Mucosa of rectum (tissue), 2 donors: ENCODE measurements around the gene MLEC.

ENCODE experiments used
- H3K27ac ChIP-seq, 2 donors: one replicate each; pipeline ENCODE4 v1.7.0; 2013; ENCODE audit warnings: inconsistent platforms in 2 of 2, low read depth in 2 of 2, low read length in 2 of 2
- H3K27me3 ChIP-seq, 2 donors: one replicate each; pipeline ENCODE4 v1.7.0; 2013; ENCODE audit warnings: low read length in 2 of 2; ENCODE audit not compliant: control insufficient read depth in 2 of 2, insufficient read depth in 2 of 2
- H3K36me3 ChIP-seq, 2 donors: one replicate each; pipeline ENCODE4 v1.7.0; 2013; ENCODE audit warnings: low read length in 2 of 2; ENCODE audit not compliant: control insufficient read depth in 2 of 2, insufficient read depth in 2 of 2
- H3K4me1 ChIP-seq, 2 donors: one replicate each; pipeline ENCODE4 v1.7.0; 2013; ENCODE audit warnings: low read length in 2 of 2, mild to moderate bottlenecking in 1 of 2; ENCODE audit not compliant: control insufficient read depth in 2 of 2, insufficient read depth in 2 of 2
- H3K4me3 ChIP-seq, 2 donors: one replicate each; pipeline ENCODE4 v1.7.0; 2013; ENCODE audit warnings: low read length in 2 of 2
- H3K9ac ChIP-seq, 2 donors: one replicate each; pipeline ENCODE4 v1.7.0; 2013; ENCODE audit warnings: low read length in 2 of 2, low read depth in 1 of 2, mild to moderate bottlenecking in 1 of 2
- H3K9me3 ChIP-seq, 2 donors: one replicate each; pipeline ENCODE4 v1.7.0; 2013; ENCODE audit warnings: low read length in 2 of 2; ENCODE audit not compliant: control insufficient read depth in 2 of 2
- donor health status: healthy.
- donor health status: Normal muscosa, but diverticular disease.

MLEC gene

DNA sequence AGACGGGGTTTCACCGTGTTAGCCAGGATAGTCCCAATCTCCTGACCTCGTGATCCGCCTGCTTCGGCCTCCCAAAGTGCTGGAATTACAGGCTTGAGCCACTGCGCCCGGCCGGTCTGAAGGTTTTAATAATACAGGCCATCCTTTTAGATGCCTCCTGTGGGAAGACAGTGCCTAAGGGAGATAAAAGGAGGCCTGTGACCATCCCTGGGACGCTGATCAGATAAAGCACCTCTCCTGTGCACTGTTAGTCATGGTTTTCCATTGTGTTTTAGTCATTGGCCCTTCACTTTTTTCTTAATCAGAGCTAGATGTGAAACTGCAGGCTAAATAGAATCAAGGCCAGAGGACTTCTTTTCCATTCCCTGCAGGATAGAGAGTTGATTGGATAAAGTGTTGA is 31.1 kb downstream of the MLEC start:
- no peak overlapping the region for H3K4me3 ChIP-seq
- no peaks in the 10 kb centered on the region for H3K9me3 ChIP-seq
- peaks cover 61 to 71% of the 10 kb centered on the region in 2 donors for H3K36me3 ChIP-seq
- H3K9ac ChIP-seq = no peak overlapping the region
- H3K27ac ChIP-seq = peak overlapping the region; percentile 69 to 78
- H3K4me1 ChIP-seq = peaks cover 28 to 35% of the 10 kb centered on the region in 2 donors
- H3K27me3 ChIP-seq = no peaks in the 10 kb centered on the region

DNA sequence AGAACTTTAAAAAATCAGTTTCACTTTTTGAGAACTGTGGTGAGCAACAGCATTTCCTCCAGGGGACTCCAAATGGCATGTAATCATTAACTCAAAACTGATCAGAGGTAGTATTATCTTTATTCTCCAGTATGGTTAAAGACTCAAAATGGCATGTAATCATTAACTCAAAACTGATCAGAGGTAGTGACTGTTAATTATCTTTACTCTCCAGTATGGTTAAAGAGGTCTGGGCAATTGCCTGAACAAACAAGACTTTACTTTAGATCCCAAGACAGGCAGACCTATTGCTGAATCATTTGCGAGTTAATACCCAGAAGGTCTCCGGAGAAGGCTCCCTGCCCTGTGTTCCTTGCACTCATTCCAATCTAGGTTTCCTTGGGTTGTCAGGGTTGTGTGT is 32.1 kb downstream of the MLEC start:
- no peaks in the 10 kb centered on the region for H3K9me3 ChIP-seq
- H3K9ac ChIP-seq = peak overlapping the region in 1 of 2 donors; percentile 7
- no peaks in the 10 kb centered on the region for H3K27me3 ChIP-seq
- H3K27ac ChIP-seq = peak overlapping the region; percentile 71 to 78
- H3K4me1 ChIP-seq = peaks cover 28 to 35% of the 10 kb centered on the region in 2 donors
- H3K36me3 ChIP-seq = peaks cover 58 to 66% of the 10 kb centered on the region in 2 donors
- H3K4me3 ChIP-seq = peak overlapping the region in 1 of 2 donors; percentile 51

DNA sequence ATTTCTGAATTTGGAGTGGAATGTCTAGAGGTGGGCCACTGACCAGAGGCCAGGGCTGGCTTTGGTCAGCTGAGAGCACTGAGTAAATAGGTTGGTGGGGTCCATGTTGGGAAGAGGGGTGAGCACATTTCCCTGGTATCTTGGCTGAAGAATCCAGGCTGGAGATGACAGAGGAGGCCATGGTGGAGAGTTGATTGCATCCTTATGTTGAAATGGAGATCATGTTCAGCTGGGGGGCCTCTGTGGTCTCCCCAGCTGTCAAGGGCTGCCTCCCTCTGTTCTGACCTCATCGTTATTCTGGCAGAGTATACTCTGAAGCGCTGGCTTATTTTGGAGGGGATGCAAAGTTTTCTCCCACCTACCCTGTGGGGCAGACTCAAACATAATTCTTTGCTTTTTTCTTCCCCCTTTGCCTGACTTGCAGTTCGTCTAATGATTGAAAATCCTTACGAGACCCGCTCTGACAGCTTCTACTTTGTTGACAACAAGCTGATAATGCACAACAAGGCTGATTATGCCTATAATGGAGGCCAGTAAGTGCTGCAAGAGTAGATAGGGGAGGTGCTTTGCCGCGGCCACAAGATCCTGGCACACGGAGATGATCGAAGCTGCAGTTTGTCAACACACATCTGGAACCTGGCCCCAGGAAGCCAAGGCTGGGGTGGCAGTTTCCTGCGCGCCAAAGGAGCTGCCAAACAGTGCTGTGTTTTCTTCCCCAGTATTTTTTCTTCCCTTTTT is 32.7 kb downstream of the MLEC start:
- H3K4me3 ChIP-seq = peak overlapping the region in 1 of 2 donors; percentile 51
- H3K27ac ChIP-seq = peak overlapping the region; percentile 71 to 78
- H3K9ac ChIP-seq = peak overlapping the region in 1 of 2 donors; percentile 7
- no peaks in the 10 kb centered on the region for H3K9me3 ChIP-seq
- H3K4me1 ChIP-seq = peaks cover 28 to 35% of the 10 kb centered on the region in 2 donors
- peaks cover 54 to 65% of the 10 kb centered on the region in 2 donors for H3K36me3 ChIP-seq
- no peaks in the 10 kb centered on the region for H3K27me3 ChIP-seq

DNA sequence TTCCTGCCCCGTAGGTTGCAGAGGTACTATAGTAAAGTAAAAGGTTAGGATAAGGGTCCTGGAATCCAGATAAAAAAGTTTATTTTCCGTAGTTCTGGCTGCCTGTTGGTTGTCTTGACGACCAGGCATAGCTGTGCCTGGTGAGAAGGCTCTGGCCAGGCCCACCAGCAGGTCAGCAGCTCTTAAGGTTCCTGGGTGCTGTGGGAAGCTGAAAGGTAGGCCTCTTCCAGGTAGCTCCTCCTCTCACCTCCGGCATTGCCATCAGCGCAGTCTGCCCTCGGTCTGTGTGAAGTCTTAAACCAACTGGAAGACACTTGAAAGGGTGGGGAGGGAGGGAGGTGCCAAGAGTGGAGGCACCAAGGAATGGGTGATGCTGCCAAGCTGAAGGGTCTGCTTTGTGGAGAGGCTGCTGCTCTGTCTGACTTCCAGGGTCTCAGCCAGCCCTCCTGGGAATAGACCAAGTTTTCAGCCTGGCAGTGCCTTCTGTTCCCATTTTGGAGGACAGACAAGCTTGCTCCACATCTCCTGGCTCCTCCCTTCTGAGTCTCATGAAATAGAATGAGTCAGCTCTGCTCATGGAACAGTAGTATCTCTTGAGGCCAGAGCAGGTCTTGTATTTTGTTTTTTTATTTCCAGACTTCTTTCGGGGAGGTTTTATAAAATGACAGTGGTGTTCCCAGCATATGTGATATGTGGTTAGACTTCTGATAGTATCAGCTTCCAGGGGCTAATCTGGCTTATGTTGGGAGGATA is 33.5 kb downstream of the MLEC start:
- no peak overlapping the region for H3K4me3 ChIP-seq
- H3K36me3 ChIP-seq = peaks cover 50 to 60% of the 10 kb centered on the region in 2 donors
- H3K4me1 ChIP-seq = peaks cover 34 to 42% of the 10 kb centered on the region in 2 donors
- no peaks in the 10 kb centered on the region for H3K9me3 ChIP-seq
- no peaks in the 10 kb centered on the region for H3K27me3 ChIP-seq
- H3K27ac ChIP-seq = peak overlapping the region; percentile 71 to 78
- H3K9ac ChIP-seq = no peak overlapping the region

DNA sequence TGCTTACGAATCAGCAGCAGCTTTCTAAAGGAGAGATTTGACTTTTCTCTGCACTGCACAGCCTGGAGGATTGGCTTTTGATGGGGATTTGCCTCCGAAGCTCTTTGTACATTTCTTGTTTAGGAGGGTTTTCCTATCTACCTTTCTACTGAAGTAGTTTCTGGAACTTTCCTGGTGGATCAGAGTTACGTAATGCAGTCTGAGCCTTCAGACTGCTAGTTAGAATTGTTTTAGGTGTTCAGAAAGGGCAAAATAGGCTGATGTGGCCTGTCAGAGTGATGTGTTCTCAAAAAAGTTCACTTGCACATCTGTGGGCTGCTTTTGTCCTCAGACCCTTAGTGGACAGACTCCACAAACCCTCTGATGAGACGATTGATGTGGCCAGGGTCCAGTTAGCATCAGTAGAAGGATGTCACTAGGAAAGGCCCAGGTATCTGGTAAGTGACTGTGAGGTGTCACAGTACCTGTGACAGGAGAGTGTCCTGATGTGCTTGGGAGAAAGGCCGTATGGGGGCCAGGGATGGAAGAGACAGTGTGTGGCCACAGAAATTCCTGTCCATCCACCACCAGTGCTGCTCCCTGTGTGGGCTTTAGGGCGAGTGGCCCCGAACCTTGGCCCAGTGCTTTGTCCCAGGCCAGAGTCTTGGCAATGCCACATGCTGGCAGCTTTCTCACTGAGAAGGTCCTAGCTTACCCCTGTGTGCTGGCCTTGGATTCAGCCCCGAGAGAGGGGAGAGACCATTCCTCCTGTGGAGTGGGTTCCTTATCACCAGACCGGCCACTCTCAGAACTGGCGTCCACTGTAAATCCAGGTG is 34.2 kb downstream of the MLEC start:
- Histone ChIP-seq H3K4me1 (peaks cover 32 to 39% of the 10 kb centered on the region in 2 donors), H3K36me3 (peaks cover 48 to 55% of the 10 kb centered on the region in 2 donors), H3K9me3 (no peaks in the 10 kb centered on the region), H3K27me3 (no peaks in the 10 kb centered on the region), H3K27ac (no peak overlapping the region), H3K4me3 (no peak overlapping the region), H3K9ac (no peak overlapping the region)

DNA sequence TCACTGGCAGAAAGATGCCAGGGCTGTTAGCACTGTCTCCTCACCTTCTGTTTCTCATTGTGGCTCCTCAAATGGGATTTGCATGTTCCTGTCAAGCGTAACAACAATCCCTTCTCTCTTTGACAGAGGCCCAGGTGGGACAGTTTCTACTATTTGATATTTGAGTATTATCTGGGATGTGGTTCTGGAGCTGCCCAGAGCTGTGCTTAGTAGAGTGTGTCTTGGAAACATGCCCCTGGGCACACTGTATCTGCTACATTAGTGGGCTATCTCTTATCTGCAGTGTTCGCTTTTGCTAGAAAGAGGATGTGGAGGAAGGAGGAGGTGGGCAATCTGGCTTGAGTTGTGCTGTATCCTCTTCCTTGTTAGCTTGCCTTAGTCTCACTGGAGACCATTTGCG is 34.9 kb downstream of the MLEC start:
- H3K27ac ChIP-seq = no peak overlapping the region

DNA sequence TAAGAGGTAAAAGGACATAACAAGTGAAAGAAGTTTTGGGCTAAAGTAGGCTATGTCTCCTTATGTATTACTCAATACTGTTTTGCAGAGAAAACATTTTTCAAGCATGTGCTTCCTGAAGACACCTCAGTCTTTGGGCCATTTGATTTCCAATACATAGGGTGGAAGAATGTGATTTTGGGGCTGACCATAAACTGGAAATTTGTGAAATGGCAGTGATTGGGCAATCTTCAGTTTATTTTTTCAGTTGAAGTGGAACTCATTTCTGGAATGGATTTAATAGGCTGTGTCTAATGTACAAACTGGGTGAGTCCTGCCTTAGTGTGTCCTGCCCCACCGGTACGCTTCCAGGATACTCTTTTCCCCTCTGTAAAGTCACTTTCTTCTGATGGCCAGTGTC is 35.8 kb downstream of the MLEC start:
- no peak overlapping the region for H3K4me3 ChIP-seq
- H3K9ac ChIP-seq = no peak overlapping the region
- H3K36me3 ChIP-seq = peaks cover 42 to 50% of the 10 kb centered on the region in 2 donors
- H3K27me3 ChIP-seq = no peaks in the 10 kb centered on the region
- H3K27ac ChIP-seq = no peak overlapping the region
- no peaks in the 10 kb centered on the region for H3K9me3 ChIP-seq
- H3K4me1 ChIP-seq = peaks cover 35 to 41% of the 10 kb centered on the region in 2 donors

More for the DNA sequence above, 34.9 kb downstream of the MLEC start:
- peaks cover 33 to 37% of the 10 kb centered on the region in 2 donors for H3K4me1 ChIP-seq
- no peak overlapping the region for H3K4me3 ChIP-seq
- no peaks in the 10 kb centered on the region for H3K9me3 ChIP-seq
- H3K36me3 ChIP-seq = peaks cover 42 to 49% of the 10 kb centered on the region in 2 donors
- H3K9ac ChIP-seq = no peak overlapping the region
- H3K27me3 ChIP-seq = no peaks in the 10 kb centered on the region

DNA sequence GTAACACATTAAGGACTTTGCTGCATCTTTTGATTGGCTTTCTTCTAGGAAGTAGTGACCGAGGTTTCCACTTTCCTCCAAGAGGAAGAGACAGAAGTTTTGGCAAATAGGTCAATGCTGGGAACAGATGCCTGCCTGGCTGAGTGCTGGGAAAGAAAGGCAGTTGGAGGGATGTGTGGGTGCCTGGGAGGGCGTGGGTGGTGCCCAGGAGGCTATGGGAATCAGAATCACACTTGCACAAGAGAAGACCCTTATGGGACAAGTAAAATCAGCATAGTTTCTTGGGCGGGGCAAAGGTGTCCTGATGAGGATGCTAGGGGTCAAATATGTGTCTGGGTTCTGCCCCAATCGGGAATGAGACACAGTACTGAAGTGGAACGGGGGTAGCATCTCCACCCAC is 37.8 kb downstream of the MLEC start:
- no peaks in the 10 kb centered on the region for H3K9me3 ChIP-seq
- no peaks in the 10 kb centered on the region for H3K27me3 ChIP-seq
- H3K4me3 ChIP-seq = peak overlapping the region in 1 of 2 donors; percentile 84
- peaks cover 36 to 47% of the 10 kb centered on the region in 2 donors for H3K36me3 ChIP-seq
- peaks cover 24 to 30% of the 10 kb centered on the region in 2 donors for H3K4me1 ChIP-seq
- no peak overlapping the region for H3K9ac ChIP-seq
- H3K27ac ChIP-seq = no peak overlapping the region

DNA sequence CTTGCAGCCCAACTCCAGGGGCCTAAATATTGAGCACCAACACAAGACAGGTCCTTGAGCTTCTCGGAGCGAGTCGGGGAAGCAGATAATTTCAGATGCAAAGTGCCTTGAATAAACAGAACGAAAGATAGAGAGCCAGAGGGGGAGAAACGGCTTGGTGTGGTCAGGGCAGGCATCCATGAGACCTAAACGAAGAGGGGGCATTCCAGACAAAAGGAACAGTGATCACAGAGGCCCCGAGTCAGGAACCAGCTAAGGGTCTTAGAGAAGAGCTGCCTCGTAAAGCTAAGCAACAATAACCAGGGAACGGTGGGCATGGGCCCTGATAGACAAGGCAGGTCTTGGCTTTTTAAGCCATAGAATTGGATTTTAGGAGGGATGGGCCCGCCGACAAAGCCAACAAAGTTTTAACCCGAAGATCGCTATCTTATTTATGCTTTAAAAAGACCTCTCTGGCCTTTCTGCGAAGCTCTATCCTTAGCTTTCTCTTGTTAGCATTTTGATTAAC is 38.3 kb downstream of the MLEC start:
- H3K27ac ChIP-seq = peak overlapping the region; percentile 58 to 82
- H3K36me3 ChIP-seq = peaks cover 32 to 46% of the 10 kb centered on the region in 2 donors
- H3K9ac ChIP-seq = peak overlapping the region; percentile 68 to 85
- peak overlapping the region; percentile 74 to 84 for H3K4me3 ChIP-seq
- H3K4me1 ChIP-seq = peaks cover 20 to 25% of the 10 kb centered on the region in 2 donors
- no peaks in the 10 kb centered on the region for H3K9me3 ChIP-seq
- no peaks in the 10 kb centered on the region for H3K27me3 ChIP-seq
